WTC11 (cell line): Measurements from ENCODE around the gene KAZN. TPM values are rescaled to one million over a fixed set of nuclear protein-coding genes. Genes with fewer than 3 reads are reported as not detected.

ENCODE experiments used
- ATAC-seq: fragments of 200-7000 bp; cut with Tn5 transposase; 2 replicates; pipeline ENCODE4 v1.10.0; 2021; ENCODE audit warnings: mild to moderate bottlenecking, moderate library complexity
- CTCF ChIA-PET: fragments of 300-600 bp; sonication (Branson Sonifier 250); formaldehyde crosslinking; loops from one replicate; lab custom pipeline; 2021; ENCODE audit warnings: antibody characterized with exemption; lab: Charles Lee
- POLR2A ChIA-PET: fragments of 350-600 bp; sonication (Branson Sonifier 250); formaldehyde crosslinking; loops from one replicate; lab custom pipeline; 2021; ENCODE audit warnings: antibody characterized with exemption; lab: Charles Lee
- DNase-seq: peaks from one replicate; pipeline ENCODE4 v3.0.0; 2021; ENCODE audit warnings: low spot score
- H3K27ac Mint-ChIP-seq: 2 replicates; pipeline ENCODE4 v1.8.0; 2021; ENCODE audit warnings: mixed read lengths
- H3K27me3 Mint-ChIP-seq: 2 replicates; pipeline ENCODE4 v1.8.0; 2021; ENCODE audit warnings: low read depth, mild to moderate bottlenecking, moderate library complexity, mixed read lengths
- H3K36me3 Mint-ChIP-seq: 2 replicates; pipeline ENCODE4 v1.8.0; 2021; ENCODE audit warnings: mixed read lengths
- H3K4me1 Mint-ChIP-seq: 2 replicates; pipeline ENCODE4 v1.8.0; 2022; ENCODE audit warnings: mixed read lengths
- H3K4me3 Mint-ChIP-seq: 2 replicates; pipeline ENCODE4 v1.8.0; 2021; ENCODE audit warnings: mild to moderate bottlenecking, moderate library complexity, mixed read lengths
- H3K9me3 Mint-ChIP-seq: 2 replicates; pipeline ENCODE4 v1.8.0; 2021; ENCODE audit warnings: mixed read lengths
- ETV6 ChIP-seq: sonication (generic); formaldehyde crosslinking; IDR thresholded peaks from 2 replicates; pipeline ENCODE4 v1.8.1; 2022; ENCODE audit warnings: mild to moderate bottlenecking, missing genetic modification reagents
- GTF2I ChIP-seq: fragments of 250-450 bp; sonication (Bioruptor Pico); conservative IDR thresholded peaks from 2 replicates; pipeline ENCODE4 v1.4.0; 2021; ENCODE audit warnings: mild to moderate bottlenecking
- HMGA2 ChIP-seq: fragments of 250-450 bp; sonication (Bioruptor Pico); IDR thresholded peaks from 2 replicates; pipeline ENCODE4 v1.4.0; 2021; ENCODE audit warnings: mild to moderate bottlenecking, moderate library complexity
- JUN ChIP-seq: sonication (generic); formaldehyde crosslinking; IDR thresholded peaks from 2 replicates; pipeline ENCODE4 v1.8.0; 2023; ENCODE audit warnings: mild to moderate bottlenecking, missing genetic modification reagents
- KAT7 ChIP-seq: sonication (generic); formaldehyde crosslinking; IDR thresholded peaks from 2 replicates; pipeline ENCODE4 v1.8.1; 2023; ENCODE audit warnings: missing genetic modification reagents, mild to moderate bottlenecking, borderline replicate concordance
- MXD4 ChIP-seq: fragments of 250-450 bp; sonication (Bioruptor Pico); IDR thresholded peaks from 2 replicates; pipeline ENCODE4 v1.8.0; 2021; ENCODE audit warnings: mild to moderate bottlenecking, moderate library complexity, borderline replicate concordance
- TCF7 ChIP-seq: sonication (generic); formaldehyde crosslinking; IDR thresholded peaks from 2 replicates; pipeline ENCODE4 v1.8.0; 2022; ENCODE audit warnings: mild to moderate bottlenecking, low read depth, missing genetic modification reagents, moderate library complexity
- ZNF121 ChIP-seq: sonication (generic); formaldehyde crosslinking; IDR thresholded peaks from 2 replicates; pipeline ENCODE4 v1.8.0; 2023; ENCODE audit warnings: missing genetic modification reagents
- ZNF219 ChIP-seq: sonication (generic); formaldehyde crosslinking; IDR thresholded peaks from 2 replicates; pipeline ENCODE4 v1.8.0; 2023; ENCODE audit warnings: missing genetic modification reagents, mild to moderate bottlenecking, borderline replicate concordance
- ZNF396 ChIP-seq: fragments of 250-450 bp; sonication (Bioruptor Pico); IDR thresholded peaks from 2 replicates; pipeline ENCODE4 v1.8.0; 2021; ENCODE audit warnings: mild to moderate bottlenecking, moderate library complexity, borderline replicate concordance
- total RNA-seq: library from RNA; stranded (reverse); gene quantifications from 3 replicates; pipeline ENCODE4 v1.2.3, GENCODE V29; 2021
- TF ChIP-seq, protein P1 (sequence below): sonication (generic); formaldehyde crosslinking; IDR thresholded peaks from 2 replicates; pipeline ENCODE4 v1.8.1; 2022; ENCODE audit warnings: missing genetic modification reagents, borderline replicate concordance
- TF ChIP-seq, protein P2 (sequence below): sonication (generic); formaldehyde crosslinking; IDR thresholded peaks from 2 replicates; pipeline ENCODE4 v1.8.1; 2023; ENCODE audit warnings: mild to moderate bottlenecking, missing genetic modification reagents, moderate library complexity
- TF ChIP-seq, protein P3 (sequence below): fragments of 250-450 bp; sonication (Bioruptor Pico); IDR thresholded peaks from 2 replicates; pipeline ENCODE4 v1.9.0; 2021; ENCODE audit warnings: mild to moderate bottlenecking, borderline replicate concordance
- TF ChIP-seq, protein P4 (sequence below): sonication (generic); formaldehyde crosslinking; IDR thresholded peaks from 2 replicates; pipeline ENCODE4 v1.8.0; 2023; ENCODE audit warnings: missing genetic modification reagents
- TF ChIP-seq, protein P5 (sequence below): sonication (generic); formaldehyde crosslinking; IDR thresholded peaks from 2 replicates; pipeline ENCODE4 v1.8.1; 2022; ENCODE audit warnings: mild to moderate bottlenecking, moderate library complexity, missing genetic modification reagents
- TF ChIP-seq, protein P6 (sequence below): sonication (generic); formaldehyde crosslinking; IDR thresholded peaks from 2 replicates; pipeline ENCODE4 v1.8.1; 2022; ENCODE audit warnings: mild to moderate bottlenecking, missing genetic modification reagents, moderate library complexity, borderline replicate concordance
- TF ChIP-seq, protein P7 (sequence below): fragments of 250-450 bp; sonication (Bioruptor Pico); IDR thresholded peaks from 2 replicates; pipeline ENCODE4 v2.1.2; 2022; ENCODE audit warnings: mild to moderate bottlenecking, moderate library complexity
- TF ChIP-seq, protein P8 (sequence below): sonication (generic); formaldehyde crosslinking; IDR thresholded peaks from 2 replicates; pipeline ENCODE4 v1.8.1; 2023; ENCODE audit warnings: mild to moderate bottlenecking, missing genetic modification reagents, moderate library complexity

Gene KAZN
- total RNA-seq, 1 experiment from 2014 or later, result 19.9 TPM

DNA sequence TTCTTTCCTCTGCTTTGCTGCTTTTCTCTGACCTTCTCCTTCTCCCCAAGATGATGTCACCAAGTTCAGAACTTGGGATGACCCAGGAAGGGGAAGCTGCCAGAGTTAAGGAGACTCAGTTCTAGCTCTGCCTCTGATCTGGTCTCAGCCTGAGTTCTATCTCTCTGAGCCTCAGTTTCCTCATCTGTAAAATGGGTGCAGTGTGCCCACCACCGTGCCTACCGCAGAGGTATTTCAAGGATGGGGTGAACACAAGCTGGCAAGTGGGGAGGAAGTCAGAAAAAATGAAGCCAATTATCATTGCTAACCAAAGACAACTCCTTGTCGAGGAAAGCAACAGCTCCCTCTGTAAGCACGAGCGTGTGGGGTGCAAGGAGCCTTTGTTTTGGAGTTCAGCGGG, 249.7 kb downstream of the KAZN start:
- Mint-ChIP-seq H3K27ac (no peak overlapping the region), H3K4me1 (no peaks in the 10 kb centered on the region), H3K36me3 (no peaks in the 10 kb centered on the region), H3K27me3 (no peaks in the 10 kb centered on the region), H3K9me3 (peaks cover 18% of the 10 kb centered on the region), H3K4me3 (no peak overlapping the region)
- CTCF ChIA-PET, result interaction anchor here (1.1 kb wide), 1 partner anchor 69 kb away, joined by 4 read pairs; no protein-coding TSS in a partner anchor
- TF ChIP-seq, protein P1, sequence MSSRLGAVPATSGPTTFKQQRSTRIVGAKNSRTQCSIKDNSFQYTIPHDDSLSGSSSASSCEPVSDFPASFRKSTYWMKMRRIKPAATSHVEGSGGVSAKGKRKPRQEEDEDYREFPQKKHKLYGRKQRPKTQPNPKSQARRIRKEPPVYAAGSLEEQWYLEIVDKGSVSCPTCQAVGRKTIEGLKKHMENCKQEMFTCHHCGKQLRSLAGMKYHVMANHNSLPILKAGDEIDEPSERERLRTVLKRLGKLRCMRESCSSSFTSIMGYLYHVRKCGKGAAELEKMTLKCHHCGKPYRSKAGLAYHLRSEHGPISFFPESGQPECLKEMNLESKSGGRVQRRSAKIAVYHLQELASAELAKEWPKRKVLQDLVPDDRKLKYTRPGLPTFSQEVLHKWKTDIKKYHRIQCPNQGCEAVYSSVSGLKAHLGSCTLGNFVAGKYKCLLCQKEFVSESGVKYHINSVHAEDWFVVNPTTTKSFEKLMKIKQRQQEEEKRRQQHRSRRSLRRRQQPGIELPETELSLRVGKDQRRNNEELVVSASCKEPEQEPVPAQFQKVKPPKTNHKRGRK (CRISPR knock-in tag), result no peak
- TF ChIP-seq, protein P2, sequence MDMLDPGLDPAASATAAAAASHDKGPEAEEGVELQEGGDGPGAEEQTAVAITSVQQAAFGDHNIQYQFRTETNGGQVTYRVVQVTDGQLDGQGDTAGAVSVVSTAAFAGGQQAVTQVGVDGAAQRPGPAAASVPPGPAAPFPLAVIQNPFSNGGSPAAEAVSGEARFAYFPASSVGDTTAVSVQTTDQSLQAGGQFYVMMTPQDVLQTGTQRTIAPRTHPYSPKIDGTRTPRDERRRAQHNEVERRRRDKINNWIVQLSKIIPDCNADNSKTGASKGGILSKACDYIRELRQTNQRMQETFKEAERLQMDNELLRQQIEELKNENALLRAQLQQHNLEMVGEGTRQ, result no peak
- no peak for TF ChIP-seq TCF7 (CRISPR knock-in tag)
- TF ChIP-seq ZNF121, result no peak
- TF ChIP-seq HMGA2 (CRISPR knock-in tag), result no peak
- no peak for TF ChIP-seq ETV6 (CRISPR knock-in tag)
- no peak for TF ChIP-seq ZNF396 (CRISPR knock-in tag)
- TF ChIP-seq, protein P3, sequence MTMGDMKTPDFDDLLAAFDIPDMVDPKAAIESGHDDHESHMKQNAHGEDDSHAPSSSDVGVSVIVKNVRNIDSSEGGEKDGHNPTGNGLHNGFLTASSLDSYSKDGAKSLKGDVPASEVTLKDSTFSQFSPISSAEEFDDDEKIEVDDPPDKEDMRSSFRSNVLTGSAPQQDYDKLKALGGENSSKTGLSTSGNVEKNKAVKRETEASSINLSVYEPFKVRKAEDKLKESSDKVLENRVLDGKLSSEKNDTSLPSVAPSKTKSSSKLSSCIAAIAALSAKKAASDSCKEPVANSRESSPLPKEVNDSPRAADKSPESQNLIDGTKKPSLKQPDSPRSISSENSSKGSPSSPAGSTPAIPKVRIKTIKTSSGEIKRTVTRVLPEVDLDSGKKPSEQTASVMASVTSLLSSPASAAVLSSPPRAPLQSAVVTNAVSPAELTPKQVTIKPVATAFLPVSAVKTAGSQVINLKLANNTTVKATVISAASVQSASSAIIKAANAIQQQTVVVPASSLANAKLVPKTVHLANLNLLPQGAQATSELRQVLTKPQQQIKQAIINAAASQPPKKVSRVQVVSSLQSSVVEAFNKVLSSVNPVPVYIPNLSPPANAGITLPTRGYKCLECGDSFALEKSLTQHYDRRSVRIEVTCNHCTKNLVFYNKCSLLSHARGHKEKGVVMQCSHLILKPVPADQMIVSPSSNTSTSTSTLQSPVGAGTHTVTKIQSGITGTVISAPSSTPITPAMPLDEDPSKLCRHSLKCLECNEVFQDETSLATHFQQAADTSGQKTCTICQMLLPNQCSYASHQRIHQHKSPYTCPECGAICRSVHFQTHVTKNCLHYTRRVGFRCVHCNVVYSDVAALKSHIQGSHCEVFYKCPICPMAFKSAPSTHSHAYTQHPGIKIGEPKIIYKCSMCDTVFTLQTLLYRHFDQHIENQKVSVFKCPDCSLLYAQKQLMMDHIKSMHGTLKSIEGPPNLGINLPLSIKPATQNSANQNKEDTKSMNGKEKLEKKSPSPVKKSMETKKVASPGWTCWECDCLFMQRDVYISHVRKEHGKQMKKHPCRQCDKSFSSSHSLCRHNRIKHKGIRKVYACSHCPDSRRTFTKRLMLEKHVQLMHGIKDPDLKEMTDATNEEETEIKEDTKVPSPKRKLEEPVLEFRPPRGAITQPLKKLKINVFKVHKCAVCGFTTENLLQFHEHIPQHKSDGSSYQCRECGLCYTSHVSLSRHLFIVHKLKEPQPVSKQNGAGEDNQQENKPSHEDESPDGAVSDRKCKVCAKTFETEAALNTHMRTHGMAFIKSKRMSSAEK (CRISPR knock-in tag), result no peak
- TF ChIP-seq, protein P4, sequence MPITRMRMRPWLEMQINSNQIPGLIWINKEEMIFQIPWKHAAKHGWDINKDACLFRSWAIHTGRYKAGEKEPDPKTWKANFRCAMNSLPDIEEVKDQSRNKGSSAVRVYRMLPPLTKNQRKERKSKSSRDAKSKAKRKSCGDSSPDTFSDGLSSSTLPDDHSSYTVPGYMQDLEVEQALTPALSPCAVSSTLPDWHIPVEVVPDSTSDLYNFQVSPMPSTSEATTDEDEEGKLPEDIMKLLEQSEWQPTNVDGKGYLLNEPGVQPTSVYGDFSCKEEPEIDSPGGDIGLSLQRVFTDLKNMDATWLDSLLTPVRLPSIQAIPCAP, result no peak
- no peak for TF ChIP-seq ZNF219 (CRISPR knock-in tag)
- TF ChIP-seq, protein P5, sequence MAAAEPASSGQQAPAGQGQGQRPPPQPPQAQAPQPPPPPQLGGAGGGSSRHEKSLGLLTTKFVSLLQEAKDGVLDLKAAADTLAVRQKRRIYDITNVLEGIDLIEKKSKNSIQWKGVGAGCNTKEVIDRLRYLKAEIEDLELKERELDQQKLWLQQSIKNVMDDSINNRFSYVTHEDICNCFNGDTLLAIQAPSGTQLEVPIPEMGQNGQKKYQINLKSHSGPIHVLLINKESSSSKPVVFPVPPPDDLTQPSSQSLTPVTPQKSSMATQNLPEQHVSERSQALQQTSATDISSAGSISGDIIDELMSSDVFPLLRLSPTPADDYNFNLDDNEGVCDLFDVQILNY, result no peak
- TF ChIP-seq JUN (CRISPR knock-in tag), result no peak
- TF ChIP-seq, protein P6, sequence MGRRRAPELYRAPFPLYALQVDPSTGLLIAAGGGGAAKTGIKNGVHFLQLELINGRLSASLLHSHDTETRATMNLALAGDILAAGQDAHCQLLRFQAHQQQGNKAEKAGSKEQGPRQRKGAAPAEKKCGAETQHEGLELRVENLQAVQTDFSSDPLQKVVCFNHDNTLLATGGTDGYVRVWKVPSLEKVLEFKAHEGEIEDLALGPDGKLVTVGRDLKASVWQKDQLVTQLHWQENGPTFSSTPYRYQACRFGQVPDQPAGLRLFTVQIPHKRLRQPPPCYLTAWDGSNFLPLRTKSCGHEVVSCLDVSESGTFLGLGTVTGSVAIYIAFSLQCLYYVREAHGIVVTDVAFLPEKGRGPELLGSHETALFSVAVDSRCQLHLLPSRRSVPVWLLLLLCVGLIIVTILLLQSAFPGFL, result no peak
- TF ChIP-seq, protein P7, sequence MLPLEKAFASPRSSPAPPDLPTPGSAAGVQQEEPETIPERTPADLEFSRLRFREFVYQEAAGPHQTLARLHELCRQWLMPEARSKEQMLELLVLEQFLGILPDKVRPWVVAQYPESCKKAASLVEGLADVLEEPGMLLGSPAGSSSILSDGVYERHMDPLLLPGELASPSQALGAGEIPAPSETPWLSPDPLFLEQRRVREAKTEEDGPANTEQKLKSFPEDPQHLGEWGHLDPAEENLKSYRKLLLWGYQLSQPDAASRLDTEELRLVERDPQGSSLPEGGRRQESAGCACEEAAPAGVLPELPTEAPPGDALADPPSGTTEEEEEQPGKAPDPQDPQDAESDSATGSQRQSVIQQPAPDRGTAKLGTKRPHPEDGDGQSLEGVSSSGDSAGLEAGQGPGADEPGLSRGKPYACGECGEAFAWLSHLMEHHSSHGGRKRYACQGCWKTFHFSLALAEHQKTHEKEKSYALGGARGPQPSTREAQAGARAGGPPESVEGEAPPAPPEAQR (CRISPR knock-in tag), result no peak
- no peak for TF ChIP-seq MXD4 (CRISPR knock-in tag)
- TF ChIP-seq KAT7 (CRISPR knock-in tag), result no peak
- no peak for TF ChIP-seq GTF2I
- TF ChIP-seq, protein P8, sequence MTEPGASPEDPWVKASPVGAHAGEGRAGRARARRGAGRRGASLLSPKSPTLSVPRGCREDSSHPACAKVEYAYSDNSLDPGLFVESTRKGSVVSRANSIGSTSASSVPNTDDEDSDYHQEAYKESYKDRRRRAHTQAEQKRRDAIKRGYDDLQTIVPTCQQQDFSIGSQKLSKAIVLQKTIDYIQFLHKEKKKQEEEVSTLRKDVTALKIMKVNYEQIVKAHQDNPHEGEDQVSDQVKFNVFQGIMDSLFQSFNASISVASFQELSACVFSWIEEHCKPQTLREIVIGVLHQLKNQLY (CRISPR knock-in tag), result no peak
- no peak for DNase-seq
- no peak for ATAC-seq
- POLR2A ChIA-PET, result no interaction called here
